ENCODE results near the gene CTDSPL2. TPM values are rescaled to one million over a fixed set of nuclear protein-coding genes. Genes with fewer than 3 reads are reported as not detected.
"Not testable (repeated sequence)": the region's sequence is repeated elsewhere in the genome, so short reads cannot be mapped to it uniquely, and the experiment has no call there.

Gene CTDSPL2
- total and polyA plus RNA-seq, 5 donors: 4.8 to 25.7 (median 21.5) TPM

DNA sequence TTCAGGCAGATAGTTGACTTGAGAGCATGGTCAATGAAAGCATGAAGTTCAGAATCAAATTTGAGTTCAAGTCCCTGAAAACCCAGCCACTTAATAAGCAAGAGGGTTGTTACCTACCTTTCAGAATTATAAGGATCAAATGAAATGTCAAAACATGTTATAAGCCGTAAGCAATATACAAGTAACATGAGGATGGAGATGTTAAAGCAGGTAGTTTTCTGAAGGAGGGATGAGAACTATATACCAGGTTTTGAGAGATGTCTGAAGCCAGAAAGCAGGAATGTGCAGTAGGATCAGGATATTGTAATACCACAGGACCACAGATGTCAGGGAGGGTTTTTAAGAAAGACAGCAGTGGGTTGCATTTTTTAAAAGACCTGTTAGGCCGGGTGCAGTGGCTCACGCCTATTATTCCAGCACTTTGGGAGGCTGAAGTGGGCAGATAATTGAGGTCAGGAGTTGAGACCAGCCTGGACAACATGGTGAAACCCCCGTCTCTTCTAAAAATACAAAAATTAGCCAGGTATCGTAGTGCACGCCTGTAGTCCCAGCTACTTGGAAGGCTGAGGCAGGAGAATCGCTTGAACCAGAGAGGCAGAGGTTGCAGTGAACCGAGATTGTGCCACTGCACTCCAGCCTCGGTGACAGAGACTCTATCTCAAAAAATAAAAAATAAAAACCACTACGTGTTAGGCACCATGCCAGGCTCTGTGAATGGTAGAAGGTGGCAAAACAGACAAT is 102.6 kb downstream of the CTDSPL2 start:
- WGBS: 67% methylated on average over 10 of the region's 10 CpGs
- DNase-seq (no peak), ATAC-seq (no peak)
- Histone ChIP-seq H3K27me3 (ENCODE audit: control insufficient read depth, insufficient read depth) (no peaks in the 10 kb centered on the region), H3K9me3 (ENCODE audit: control insufficient read depth, low read length) (no peaks in the 10 kb centered on the region), H3K4me1 (ENCODE audit: control insufficient read depth, insufficient read depth, low read length) (no peaks in the 10 kb centered on the region), H3K4me3 (ENCODE audit: low read length) (no peak overlapping the region), H3K27ac (ENCODE audit: low read length) (no peak overlapping the region)
- intact Hi-C loops (cut with DNase I): no loop called here

GRCh38 chr15:44530653-44531052 is 103.2 kb downstream of the CTDSPL2 start:
- intact Hi-C loops (cut with DNase I): no loop called here
- ATAC-seq (no peak), DNase-seq (no peak)
- H3K4me3 ChIP-seq (ENCODE audit: low read length): no peak overlapping the region
- no peaks in the 10 kb centered on the region for H3K4me1 ChIP-seq (ENCODE audit: control insufficient read depth, insufficient read depth, low read length)
- 95% methylated on average over 3 of the region's 3 CpGs for WGBS
- H3K9me3 ChIP-seq (ENCODE audit: control insufficient read depth, low read length): no peaks in the 10 kb centered on the region
- no peaks in the 10 kb centered on the region for H3K27me3 ChIP-seq (ENCODE audit: control insufficient read depth, insufficient read depth)
- H3K27ac ChIP-seq (ENCODE audit: low read length): no peak overlapping the region

GRCh38 chr15:44532275-44532674 is 104.8 kb downstream of the CTDSPL2 start:
- intact Hi-C loops (cut with DNase I): not testable (repeated sequence)
- WGBS: 95% methylated on average over 5 of the region's 5 CpGs

GRCh38 chr15:44532689-44533088 is 105.3 kb downstream of the CTDSPL2 start:
- no peaks in the 10 kb centered on the region for H3K4me1 ChIP-seq (ENCODE audit: control insufficient read depth, insufficient read depth, low read length)
- no peaks in the 10 kb centered on the region for H3K27me3 ChIP-seq (ENCODE audit: control insufficient read depth, insufficient read depth)
- no peak overlapping the region for H3K4me3 ChIP-seq (ENCODE audit: low read length)
- intact Hi-C loops (cut with DNase I): no loop called here
- DNase-seq (no peak), ATAC-seq (no peak)
- 97% methylated on average over 3 of the region's 3 CpGs for WGBS
- H3K27ac ChIP-seq (ENCODE audit: low read length): no peak overlapping the region
- no peaks in the 10 kb centered on the region for H3K9me3 ChIP-seq (ENCODE audit: control insufficient read depth, low read length)

More at GRCh38 chr15:44532275-44532674, 104.8 kb downstream of the CTDSPL2 start:
- H3K4me3 ChIP-seq (ENCODE audit: low read length); H3K27ac ChIP-seq (ENCODE audit: low read length); H3K4me1 ChIP-seq (ENCODE audit: control insufficient read depth, insufficient read depth, low read length); H3K9me3 ChIP-seq (ENCODE audit: control insufficient read depth, low read length); H3K27me3 ChIP-seq (ENCODE audit: control insufficient read depth, insufficient read depth); DNase-seq; ATAC-seq: not testable (repeated sequence)

DNA sequence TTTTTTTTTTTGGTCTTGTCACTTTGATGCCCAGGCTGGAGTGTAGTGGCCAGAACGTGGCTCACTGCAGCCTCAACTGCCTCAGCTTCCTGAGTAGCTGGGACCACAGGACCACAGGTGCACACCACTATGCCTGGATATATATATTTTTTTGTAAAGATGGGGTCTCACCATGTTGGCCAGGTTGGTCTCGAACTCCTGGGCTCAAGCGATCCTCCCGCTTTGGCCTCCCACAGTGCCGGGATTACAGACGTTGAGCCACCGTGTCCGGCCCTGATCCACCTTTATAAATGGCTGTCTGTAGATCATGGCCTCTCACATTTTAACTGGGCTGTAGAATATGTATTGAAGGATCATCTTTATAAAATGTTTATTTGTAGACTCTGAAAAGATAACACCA is 107.7 kb downstream of the CTDSPL2 start:
- H3K9me3 ChIP-seq (ENCODE audit: control insufficient read depth, low read length): no peaks in the 10 kb centered on the region
- no peak overlapping the region for H3K4me3 ChIP-seq (ENCODE audit: low read length)
- ATAC-seq (no peak), DNase-seq (no peak)
- 95% methylated on average over 8 of the region's 8 CpGs for WGBS
- H3K27ac ChIP-seq (ENCODE audit: low read length): no peak overlapping the region
- H3K27me3 ChIP-seq (ENCODE audit: control insufficient read depth, insufficient read depth): no peaks in the 10 kb centered on the region
- no peaks in the 10 kb centered on the region for H3K4me1 ChIP-seq (ENCODE audit: control insufficient read depth, insufficient read depth, low read length)
- intact Hi-C loops (cut with DNase I): no loop called here

GRCh38 chr15:44535523-44536301 is 108.3 kb downstream of the CTDSPL2 start:
- intact Hi-C loops (cut with DNase I): no loop called here
- H3K27me3 ChIP-seq (ENCODE audit: control insufficient read depth, insufficient read depth): no peaks in the 10 kb centered on the region
- peak overlapping the region; percentile 95 for H3K27ac ChIP-seq (ENCODE audit: low read length)
- H3K4me3 ChIP-seq (ENCODE audit: low read length): peak overlapping the region; percentile 62
- H3K4me1 ChIP-seq (ENCODE audit: control insufficient read depth, insufficient read depth, low read length): no peaks in the 10 kb centered on the region
- peak in 1 of 3 donors; percentile 59 for DNase-seq
- no peaks in the 10 kb centered on the region for H3K9me3 ChIP-seq (ENCODE audit: control insufficient read depth, low read length)
- no peak for ATAC-seq
- 61% methylated on average over 36 of the region's 36 CpGs for WGBS

GRCh38 chr15:44536302-44536961 is 109.0 kb downstream of the CTDSPL2 start:
- Histone ChIP-seq H3K27ac (ENCODE audit: low read length) (peak overlapping the region; percentile 95), H3K4me1 (ENCODE audit: control insufficient read depth, insufficient read depth, low read length) (no peaks in the 10 kb centered on the region), H3K27me3 (ENCODE audit: control insufficient read depth, insufficient read depth) (no peaks in the 10 kb centered on the region), H3K9me3 (ENCODE audit: control insufficient read depth, low read length) (no peaks in the 10 kb centered on the region), H3K4me3 (ENCODE audit: low read length) (peak overlapping the region; percentile 62)
- under 1% methylated on average over 45 of the region's 47 CpGs for WGBS
- ATAC-seq (peak; percentile 89 to 92), DNase-seq (peak; percentile 90 to 95 (median 95))
- intact Hi-C loops (cut with DNase I): no loop called here

GRCh38 chr15:44536962-44537734 is 109.7 kb downstream of the CTDSPL2 start, which contains the start of gene EIF3J:
EIF3J (plus strand) TSS chr15:44537147; CDS start chr15:44537195, 48 bp downstream.
- H3K9me3 ChIP-seq (ENCODE audit: control insufficient read depth, low read length): no peaks in the 10 kb centered on the region
- no peaks in the 10 kb centered on the region for H3K27me3 ChIP-seq (ENCODE audit: control insufficient read depth, insufficient read depth)
- H3K27ac ChIP-seq (ENCODE audit: low read length): peak within 1 kb of the TSS; percentile 95
- peak; percentile 96 to 98 (median 98) for DNase-seq
- intact Hi-C loops (cut with DNase I): no loop called here
- no peaks in the 10 kb centered on the region for H3K4me1 ChIP-seq (ENCODE audit: control insufficient read depth, insufficient read depth, low read length)
- ATAC-seq: peak; percentile 96 to 97
- under 1% methylated on average over 97 of the region's 97 CpGs for WGBS
- H3K4me3 ChIP-seq (ENCODE audit: low read length): peak within 1 kb of the TSS; percentile 62

DNA sequence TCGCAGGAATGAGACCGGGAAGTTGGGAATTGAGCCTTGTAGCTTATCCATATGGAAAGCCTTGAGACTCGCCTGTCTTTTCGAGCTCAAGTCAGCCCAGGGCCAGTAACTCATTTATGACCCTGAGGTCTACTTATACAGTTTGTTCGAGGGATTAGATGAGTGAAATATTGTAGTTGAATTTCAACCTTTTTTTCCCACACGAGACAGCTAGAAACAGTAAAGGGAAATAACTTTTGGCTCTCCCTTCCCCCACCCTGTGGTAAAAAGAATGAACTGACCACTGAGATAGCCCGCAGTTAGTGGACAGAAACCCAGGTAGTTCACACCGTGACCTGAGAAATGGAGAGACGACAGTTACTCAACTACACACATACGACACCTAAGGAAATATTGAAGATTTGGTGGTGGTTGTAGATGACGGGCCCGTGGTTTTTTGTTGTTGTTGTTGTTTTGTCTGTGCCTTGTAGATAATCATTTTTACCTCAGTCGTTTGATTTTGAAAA is 110.4 kb downstream of the CTDSPL2 start:
- intact Hi-C loops (cut with DNase I): no loop called here
- WGBS: 10% methylated on average over 13 of the region's 13 CpGs

GRCh38 chr15:44541282-44541958 is 114.0 kb downstream of the CTDSPL2 start:
- WGBS: 93% methylated on average over 4 of the region's 4 CpGs
- intact Hi-C loops (cut with DNase I): no loop called here
- Histone ChIP-seq H3K27me3 (ENCODE audit: control insufficient read depth, insufficient read depth) (no peaks in the 10 kb centered on the region), H3K9me3 (ENCODE audit: control insufficient read depth, low read length) (no peaks in the 10 kb centered on the region), H3K27ac (ENCODE audit: low read length) (no peak overlapping the region), H3K4me3 (ENCODE audit: low read length) (no peak overlapping the region), H3K4me1 (ENCODE audit: control insufficient read depth, insufficient read depth, low read length) (peaks cover 5% of the 10 kb centered on the region)
- DNase-seq (no peak), ATAC-seq (no peak)

More for the DNA sequence above, 110.4 kb downstream of the CTDSPL2 start:
- no peaks in the 10 kb centered on the region for H3K9me3 ChIP-seq (ENCODE audit: control insufficient read depth, low read length)
- peak overlapping the region; percentile 56 for H3K4me3 ChIP-seq (ENCODE audit: low read length)
- H3K27ac ChIP-seq (ENCODE audit: low read length): peak overlapping the region; percentile 62
- H3K4me1 ChIP-seq (ENCODE audit: control insufficient read depth, insufficient read depth, low read length): no peaks in the 10 kb centered on the region
- ATAC-seq: no peak
- H3K27me3 ChIP-seq (ENCODE audit: control insufficient read depth, insufficient read depth): no peaks in the 10 kb centered on the region
- DNase-seq: no peak
